HFF-Myc (cell line): ENCODE data around the gene SEZ6.

Experiments
- DNase-seq: peaks from one replicate; pipeline ENCODE4 v3.0.0-alpha.2; 2011; ENCODE audit warnings: low read depth; ENCODE audit errors: extremely low read depth
- H3K4me3 ChIP-seq: replicated peaks from 2 replicates; pipeline ENCODE4 v1.5.1; 2011; ENCODE audit warnings: low read depth, mild to moderate bottlenecking, control low read depth, low read length
- CTCF ChIP-seq: IDR thresholded peaks from 2 replicates; pipeline ENCODE4 v1.5.1; 2012; ENCODE audit warnings: mild to moderate bottlenecking, low read depth, low read length, control low read depth; ENCODE audit errors: missing control alignments

SEZ6 gene

DNA sequence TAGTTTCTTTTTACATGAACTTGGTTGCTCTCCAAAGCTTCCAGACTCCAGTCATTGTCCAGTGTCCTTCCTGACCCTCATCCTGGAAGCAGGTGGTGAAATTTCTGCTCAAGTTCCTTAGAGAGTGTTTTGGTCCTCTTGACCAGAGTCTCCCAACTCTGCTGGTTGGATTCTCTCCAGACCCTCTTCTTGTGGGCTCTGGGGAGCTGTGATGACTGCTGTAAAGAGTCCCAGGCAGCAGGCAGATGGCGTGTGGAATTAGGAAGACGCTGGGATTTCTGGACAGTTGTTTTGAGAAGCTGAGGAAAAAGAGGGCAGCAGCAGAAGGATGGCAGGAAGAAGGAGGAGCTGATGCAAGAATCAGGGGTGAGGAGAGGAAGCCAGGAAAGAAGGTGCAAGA, 1.6 kb upstream of the SEZ6 start:
- no peak overlapping the region for H3K4me3 ChIP-seq
- DNase-seq = no peak
- no peak for TF ChIP-seq CTCF

DNA sequence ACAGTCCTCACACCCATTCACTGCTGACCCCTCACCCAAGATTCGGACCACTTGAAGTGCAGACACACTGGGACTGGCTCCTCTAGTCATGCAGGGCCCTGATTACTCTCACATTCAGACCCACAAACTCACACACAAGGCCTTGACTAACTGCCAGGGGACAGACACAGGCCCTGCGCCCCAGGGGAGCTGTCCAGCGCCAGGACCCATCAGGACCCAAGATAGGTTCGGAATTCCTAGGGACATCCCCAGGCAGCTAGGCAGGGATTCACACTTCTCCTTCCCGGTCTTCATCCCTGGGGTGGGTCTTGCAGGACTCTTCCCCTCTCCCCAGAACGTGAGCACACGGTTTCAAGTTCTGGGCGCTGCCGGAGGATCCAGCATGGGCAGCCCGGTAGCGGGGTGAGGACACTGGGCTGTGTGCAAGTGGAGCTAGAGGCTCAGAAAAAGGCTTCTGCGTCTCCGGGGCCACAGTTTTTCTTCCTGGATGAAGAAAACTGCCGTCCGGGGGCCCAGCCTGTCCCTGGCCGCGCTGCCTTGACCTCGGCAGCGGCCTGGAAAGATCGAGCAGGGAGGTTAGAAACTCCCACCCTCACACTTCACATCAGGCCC, 1.6 kb downstream of the SEZ6 start:
- TF ChIP-seq CTCF = no peak
- DNase-seq = no peak
- no peak overlapping the region for H3K4me3 ChIP-seq

DNA sequence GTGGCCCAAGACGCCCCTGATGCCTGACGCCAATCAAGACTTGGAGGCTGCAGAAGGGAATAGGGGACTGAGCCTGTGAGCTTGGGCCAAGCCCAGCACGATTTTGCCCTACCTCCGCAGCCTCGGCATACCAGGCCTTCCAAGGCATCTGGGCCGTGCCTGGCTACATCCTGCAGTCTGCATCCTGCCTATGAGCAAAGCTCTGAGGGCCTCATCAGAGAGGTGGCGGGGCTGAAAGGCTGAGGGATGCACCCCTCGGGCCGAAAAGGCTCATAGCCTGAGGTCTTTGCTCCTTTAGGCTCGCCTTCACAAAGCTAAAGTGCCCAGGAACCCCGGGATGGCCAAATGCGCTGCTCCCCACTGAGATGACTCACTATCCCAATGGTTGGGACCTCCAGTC, 2.5 kb downstream of the SEZ6 start:
- no peak overlapping the region for H3K4me3 ChIP-seq
- DNase-seq = no peak
- no peak for TF ChIP-seq CTCF

DNA sequence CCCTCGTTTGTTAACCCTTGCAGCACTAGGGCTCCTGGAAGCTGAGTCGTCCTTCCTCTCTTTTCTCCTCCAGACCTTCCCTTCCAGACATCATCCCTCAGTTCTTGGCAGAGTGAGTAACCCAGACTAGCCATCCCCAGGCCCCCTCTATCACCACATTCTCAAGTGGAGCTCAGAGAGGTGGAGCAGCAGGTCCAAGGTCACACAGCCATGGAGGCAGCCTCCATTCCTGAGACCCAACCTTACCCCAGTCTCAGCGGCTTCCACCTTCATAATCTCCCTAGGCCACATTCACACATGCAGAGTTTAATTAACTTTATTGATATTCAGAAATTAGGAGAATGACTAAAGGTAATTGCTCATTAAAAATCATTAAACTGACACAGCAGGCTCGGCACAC, 3.0 kb downstream of the SEZ6 start:
- no peak for TF ChIP-seq CTCF
- DNase-seq = no peak
- no peak overlapping the region for H3K4me3 ChIP-seq

DNA sequence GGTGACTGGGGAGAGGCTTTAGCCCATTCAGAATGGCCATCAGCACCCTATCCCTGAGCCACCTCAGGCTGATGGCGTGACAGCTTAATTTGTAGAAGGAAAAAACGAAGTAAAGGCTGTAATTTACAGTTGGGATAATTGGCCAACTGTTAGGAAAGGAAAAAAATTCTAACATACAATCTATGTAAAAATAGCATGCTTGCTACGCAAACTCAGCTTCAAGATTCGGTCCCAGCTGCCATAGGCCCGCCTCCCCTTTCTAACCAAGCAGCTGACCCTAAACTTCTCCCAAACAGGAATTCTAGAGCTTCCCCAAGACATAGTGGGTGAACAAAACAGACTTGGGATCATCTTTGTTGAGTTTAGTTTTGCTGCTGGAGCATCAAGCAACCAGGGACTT, 4.9 kb downstream of the SEZ6 start:
- H3K4me3 ChIP-seq = no peak overlapping the region
- DNase-seq = no peak
- TF ChIP-seq CTCF = no peak

DNA sequence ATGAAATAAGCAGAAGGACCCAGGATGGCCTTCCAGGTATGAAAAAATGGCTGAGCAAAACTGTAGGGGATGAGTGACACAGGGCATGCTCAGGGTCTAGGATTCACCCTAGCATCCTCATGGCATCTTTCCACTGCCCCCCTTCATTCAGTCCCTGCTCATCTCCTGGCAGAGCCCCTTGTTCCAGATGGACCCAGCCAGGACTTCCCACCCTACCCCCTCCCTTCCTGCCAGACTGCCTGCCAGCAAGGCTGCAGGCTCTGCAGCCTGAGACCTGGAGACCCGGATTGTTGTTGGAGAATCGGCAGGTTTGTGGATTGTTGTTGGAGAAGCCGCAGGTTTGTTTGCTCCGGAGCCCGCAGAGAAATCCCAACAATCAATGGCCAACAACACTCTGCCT, 6.6 kb downstream of the SEZ6 start:
- H3K4me3 ChIP-seq = no peak overlapping the region
- no peak for DNase-seq
- no peak for TF ChIP-seq CTCF

- TF ChIP-seq CTCF = no peak
- DNase-seq = no peak
- H3K4me3 ChIP-seq = no peak overlapping the region
These were observed 8.0 kb downstream of the SEZ6 start for GRCh38 chr17:28997806-28998205.
